Fibroblast of the aortic adventitia (primary cell): ENCODE measurements around the gene TMEM163. TPM values are rescaled to one million over a fixed set of nuclear protein-coding genes. Genes with fewer than 3 reads are reported as not detected.

Experiments used
- DNase-seq: peaks from one replicate; pipeline ENCODE4 v3.0.0-alpha.2; 2010; ENCODE audit warnings: low read depth
- H3K4me3 ChIP-seq: 2 replicates; pipeline ENCODE4 v1.5.1; 2011; ENCODE audit warnings: low read depth, mild to moderate bottlenecking, control low read depth, low read length, moderate library complexity
- CTCF ChIP-seq: IDR thresholded peaks from 2 replicates; pipeline ENCODE4 v1.5.1; 2011; ENCODE audit warnings: mild to moderate bottlenecking, low read length, control low read depth, inconsistent platforms; ENCODE audit not compliant: insufficient read depth
- total RNA-seq: library from RNA; depleted of rRNA; stranded (reverse); fragments of >200 nt; gene quantifications from 2 replicates; pipeline ENCODE4 v1.2.3, GENCODE V29; 2012; ENCODE audit warnings: low replicate concordance

Gene TMEM163
- total RNA-seq, 1 donor, result not detected

GRCh38 chr2:134406736-134407135 is 312.1 kb downstream of the TMEM163 start:
- H3K4me3 ChIP-seq, result no peak overlapping the region
- no peak for DNase-seq

GRCh38 chr2:134406311-134406710 is 312.5 kb downstream of the TMEM163 start:
- TF ChIP-seq CTCF, result no peak

More at GRCh38 chr2:134406736-134407135, 312.1 kb downstream of the TMEM163 start:
- TF ChIP-seq CTCF, result no peak

More at GRCh38 chr2:134406311-134406710, 312.5 kb downstream of the TMEM163 start:
- no peak overlapping the region for H3K4me3 ChIP-seq
- DNase-seq, result no peak

Other genes starting within 250 kb of the TMEM163 start
- not detected in 2 replicates for gene ACMSD, start 119.6 kb upstream of the TMEM163 start, total RNA-seq
- 18.1 and 25.8 TPM in 2 replicates for gene CCNT2, start 199.8 kb upstream of the TMEM163 start, total RNA-seq